Gastroesophageal sphincter (tissue), 3 donors: ENCODE data around the gene ZNRF2.
"Not testable (repeated sequence)": the region's sequence is repeated elsewhere in the genome, so short reads cannot be mapped to it uniquely, and the experiment has no call there.

Experiments used
- EP300 ChIP-seq: sonication (generic); formaldehyde crosslinking; IDR thresholded peaks from one replicate; pipeline ENCODE4 v1.6.1; 2017; ENCODE audit warnings: antibody characterized with exemption, mild to moderate bottlenecking
- POLR2A ChIP-seq, 2 donors: fragments of 450-650 bp; IDR thresholded peaks; one replicate each; pipeline ENCODE4 v1.6.1; 2017; ENCODE audit warnings: antibody characterized with exemption in 2 of 2, mild to moderate bottlenecking in 2 of 2, moderate library complexity in 1 of 2
- POLR2AphosphoS5 ChIP-seq: sonication (generic); formaldehyde crosslinking; IDR thresholded peaks from one replicate; pipeline ENCODE4 v1.6.1; 2017; ENCODE audit warnings: antibody characterized with exemption
- TF ChIP-seq, protein P1 (sequence below), 4 experiments: fragments of 200-600 bp in 2 of 4; fragments of 450-650 bp in 2 of 4; sonication (generic) in 1 of 4; IDR thresholded peaks; one replicate each; pipeline ENCODE4 v1.5.1; 2017 to 2019; ENCODE audit warnings: antibody characterized with exemption in 4 of 4, mild to moderate bottlenecking in 2 of 4, moderate library complexity in 2 of 4

DNA sequence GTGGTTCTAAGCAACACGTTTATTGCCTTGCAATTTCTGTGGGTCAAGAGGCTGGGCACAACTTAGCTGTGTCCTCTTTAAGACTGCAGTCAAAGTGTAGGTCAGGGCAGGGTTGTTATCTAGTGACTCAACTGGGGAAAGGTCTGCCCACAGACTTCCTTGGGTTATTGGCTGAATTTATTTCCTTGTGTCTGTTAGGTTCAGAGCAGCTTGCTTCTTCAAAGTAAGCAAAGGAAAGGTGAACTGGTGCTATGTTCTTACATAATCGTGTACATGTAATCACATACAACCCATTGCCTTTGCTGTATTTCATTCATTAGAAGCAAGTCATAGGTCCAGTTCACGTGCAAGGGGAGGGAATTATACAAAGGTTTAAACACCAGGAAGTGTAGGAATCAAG is 5.9 kb downstream of the ZNRF2 start:
- TF ChIP-seq, protein P1, sequence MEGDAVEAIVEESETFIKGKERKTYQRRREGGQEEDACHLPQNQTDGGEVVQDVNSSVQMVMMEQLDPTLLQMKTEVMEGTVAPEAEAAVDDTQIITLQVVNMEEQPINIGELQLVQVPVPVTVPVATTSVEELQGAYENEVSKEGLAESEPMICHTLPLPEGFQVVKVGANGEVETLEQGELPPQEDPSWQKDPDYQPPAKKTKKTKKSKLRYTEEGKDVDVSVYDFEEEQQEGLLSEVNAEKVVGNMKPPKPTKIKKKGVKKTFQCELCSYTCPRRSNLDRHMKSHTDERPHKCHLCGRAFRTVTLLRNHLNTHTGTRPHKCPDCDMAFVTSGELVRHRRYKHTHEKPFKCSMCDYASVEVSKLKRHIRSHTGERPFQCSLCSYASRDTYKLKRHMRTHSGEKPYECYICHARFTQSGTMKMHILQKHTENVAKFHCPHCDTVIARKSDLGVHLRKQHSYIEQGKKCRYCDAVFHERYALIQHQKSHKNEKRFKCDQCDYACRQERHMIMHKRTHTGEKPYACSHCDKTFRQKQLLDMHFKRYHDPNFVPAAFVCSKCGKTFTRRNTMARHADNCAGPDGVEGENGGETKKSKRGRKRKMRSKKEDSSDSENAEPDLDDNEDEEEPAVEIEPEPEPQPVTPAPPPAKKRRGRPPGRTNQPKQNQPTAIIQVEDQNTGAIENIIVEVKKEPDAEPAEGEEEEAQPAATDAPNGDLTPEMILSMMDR (IDR thresholded peaks at IDR 0.05) = not testable (repeated sequence)
- not testable (repeated sequence) for TF ChIP-seq POLR2A (IDR thresholded peaks at IDR 0.05); POLR2AphosphoS5; EP300
